ENCODE measurements around the gene SLC27A2.

GRCh38 chr15:50225938-50226337, 43.9 kb downstream of the SLC27A2 start:
- TF ChIP-seq, protein P1, sequence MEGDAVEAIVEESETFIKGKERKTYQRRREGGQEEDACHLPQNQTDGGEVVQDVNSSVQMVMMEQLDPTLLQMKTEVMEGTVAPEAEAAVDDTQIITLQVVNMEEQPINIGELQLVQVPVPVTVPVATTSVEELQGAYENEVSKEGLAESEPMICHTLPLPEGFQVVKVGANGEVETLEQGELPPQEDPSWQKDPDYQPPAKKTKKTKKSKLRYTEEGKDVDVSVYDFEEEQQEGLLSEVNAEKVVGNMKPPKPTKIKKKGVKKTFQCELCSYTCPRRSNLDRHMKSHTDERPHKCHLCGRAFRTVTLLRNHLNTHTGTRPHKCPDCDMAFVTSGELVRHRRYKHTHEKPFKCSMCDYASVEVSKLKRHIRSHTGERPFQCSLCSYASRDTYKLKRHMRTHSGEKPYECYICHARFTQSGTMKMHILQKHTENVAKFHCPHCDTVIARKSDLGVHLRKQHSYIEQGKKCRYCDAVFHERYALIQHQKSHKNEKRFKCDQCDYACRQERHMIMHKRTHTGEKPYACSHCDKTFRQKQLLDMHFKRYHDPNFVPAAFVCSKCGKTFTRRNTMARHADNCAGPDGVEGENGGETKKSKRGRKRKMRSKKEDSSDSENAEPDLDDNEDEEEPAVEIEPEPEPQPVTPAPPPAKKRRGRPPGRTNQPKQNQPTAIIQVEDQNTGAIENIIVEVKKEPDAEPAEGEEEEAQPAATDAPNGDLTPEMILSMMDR (IDR thresholded peaks at IDR 0.05) = no peak
- no peak for TF ChIP-seq EZH2phosphoT487 (IDR thresholded peaks at IDR 0.05)
- TF ChIP-seq EZH2 (IDR thresholded peaks at IDR 0.05) = no peak

Measured in neural progenitor cell (in vitro differentiated cells).